Adrenal gland (tissue), 12 donors: Measurements from ENCODE around the gene CDC7. TPM values are rescaled to one million over a fixed set of nuclear protein-coding genes. Genes with fewer than 3 reads are reported as not detected.

Source experiments
- DNase-seq, 7 donors: peaks; one replicate each; pipeline ENCODE4 v3.0.0-alpha.2; 2019 to 2020
- H3K27ac ChIP-seq, 5 donors: fragments of 200-600 bp; sonication (generic) in 4 of 5; 1 replicate in 3 of 5; 2 replicates in 2 of 5; pipeline versions ENCODE4 v1.5.1 to v1.8.0; 2016 to 2020; ENCODE audit warnings: mild to moderate bottlenecking in 1 of 5
- H3K27me3 ChIP-seq: fragments of 200-600 bp; 2 replicates; pipeline ENCODE4 v1.8.0; 2021
- H3K36me3 ChIP-seq, 2 donors: fragments of 200-600 bp; replicated peaks in 1 of 2; 1 replicate in 1 of 2; 2 replicates in 1 of 2; pipeline versions ENCODE4 v1.5.1 to v1.8.0; 2018 to 2022
- H3K4me1 ChIP-seq, 2 donors: fragments of 200-600 bp; replicated peaks in 1 of 2; 1 replicate in 1 of 2; 2 replicates in 1 of 2; pipeline versions ENCODE4 v1.5.1 to v1.8.0; 2018 to 2021
- H3K4me3 ChIP-seq, 4 donors: fragments of 200-600 bp; sonication (generic) in 3 of 4; one replicate each; pipeline ENCODE4 v1.5.1; 2016 to 2018
- H3K9me3 ChIP-seq, 3 donors: fragments of 200-600 bp; sonication (generic) in 1 of 3; replicated peaks in 1 of 3; 1 replicate in 2 of 3; 2 replicates in 1 of 3; pipeline versions ENCODE4 v1.5.1 to v1.8.0; 2016 to 2021
- CTCF ChIP-seq, 6 experiments: fragments of 450-650 bp in 4 of 6; fragments of 200-600 bp in 2 of 6; sonication (generic) in 1 of 6; IDR thresholded peaks; 1 replicate in 5 of 6; 2 replicates in 1 of 6; pipeline versions ENCODE4 v1.5.1 to v1.8.0; 2016 to 2021; ENCODE audit warnings: antibody characterized with exemption in 6 of 6, mild to moderate bottlenecking in 2 of 6, moderate library complexity in 1 of 6
- POLR2A ChIP-seq, 2 donors: fragments of 450-650 bp; IDR thresholded peaks; one replicate each; pipeline ENCODE4 v1.6.1; 2017; ENCODE audit warnings: antibody characterized with exemption in 2 of 2, mild to moderate bottlenecking in 2 of 2, moderate library complexity in 1 of 2
- WGBS, 4 donors: extraction: QIAGEN DNeasy Blood & Tissue Kit in 2 of 4; methylation state at CpG; one replicate each; pipeline versions ENCODE4 v1.1.5 to v1.1.7; 2013 to 2017; 5-methylcytosine and 5-hydroxymethylcytosine counted together
- intact Hi-C, 2 donors: fragments of 100-400 bp; cut with DNase I; formaldehyde crosslinking; loops; one replicate each; pipeline versions ENCODE4 v1.14.1 to v1.15.0; 2022 to 2023
- polyA plus RNA-seq, 3 donors: library from polyadenylated mRNA; stranded (reverse); fragments of 200-250 nt in 2 of 3; fragments of 350-450 nt in 1 of 3; fragmentation: Illumina TruSeq in 1 of 3; extraction: RNeasy Lipid Tissue Mini Kit (QIAGEN cat#74804) in 1 of 3; gene quantifications; one replicate each; pipeline ENCODE4 v1.2.3, GENCODE V29; 2013 to 2014
- total RNA-seq, 9 donors: library from RNA; depleted of rRNA in 4 of 9; stranded (reverse); fragments of >200 nt in 4 of 9; fragments of 120-200 nt in 1 of 9; fragmentation: NEBNext Ultra II Directional in 1 of 9; extraction: Animal tissue kit (Norgen Biotek cat#: 25700) in 1 of 9; gene quantifications; one replicate each; pipeline versions ENCODE4 v1.1.0 to v1.2.4, GENCODE V29; 2013 to 2023
- donor health status: healthy with polysubstance abuse.
- donor health status: Bipolar disorder and iron deficiency.
- donor health status: DM: yes; HTN: yes; CAD: no.
- donor health status: DM: no; HTN: no; CAD: no.
- donor health status: DM: no; HTN: no; CAD: no.
- donor health status: DM: yes; HTN: yes; CAD: no.

Gene CDC7
- total and polyA plus RNA-seq, 12 donors: 1.6 to 15.7 (median 3.1) TPM

DNA sequence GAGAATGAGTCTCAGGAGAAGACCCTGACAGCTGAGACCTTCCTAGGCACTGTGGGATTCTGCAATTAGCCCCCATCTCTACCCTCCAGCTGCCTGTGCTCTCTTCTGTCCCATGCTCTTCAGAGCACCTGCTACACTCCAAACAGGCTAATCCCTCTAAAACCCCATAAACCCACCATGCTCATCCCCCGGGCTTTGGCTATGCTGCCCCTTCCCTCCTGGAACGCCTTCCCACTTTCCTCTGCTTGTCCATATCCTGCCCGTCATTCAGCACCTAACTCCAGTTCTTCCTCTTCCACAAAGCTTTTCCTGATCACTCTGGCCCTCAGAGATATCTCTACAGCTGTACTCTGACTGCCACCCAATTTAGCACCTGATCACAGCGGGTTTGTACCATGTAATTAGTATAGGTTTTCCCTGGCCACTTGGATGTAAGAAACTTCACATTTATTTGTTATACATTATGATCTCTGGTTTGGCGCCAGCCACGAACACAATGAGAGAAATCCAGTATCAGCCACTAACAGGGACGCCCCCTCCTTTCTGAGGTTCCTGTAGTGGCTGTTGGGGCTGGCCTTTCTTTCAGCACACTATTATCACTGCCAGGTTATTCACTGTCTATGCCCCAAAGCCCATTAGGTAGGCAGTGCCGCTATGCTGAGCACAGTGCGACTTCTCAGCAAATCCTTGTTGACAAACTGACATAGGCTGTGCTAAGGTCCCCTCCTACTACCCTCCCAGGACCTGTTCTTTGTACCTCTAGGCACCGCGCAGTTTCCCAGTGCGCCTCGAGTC lies 45.1 kb downstream of the CDC7 start:
- Histone ChIP-seq H3K27ac (no peak overlapping the region), H3K36me3 (no peaks in the 10 kb centered on the region), H3K4me3 (no peak overlapping the region), H3K4me1 (no peaks in the 10 kb centered on the region), H3K9me3 (no peaks in the 10 kb centered on the region), H3K27me3 (no peaks in the 10 kb centered on the region)
- WGBS, 4 donors: 92 to 96% (median 94%) methylated on average over 9 to 13 of the region's 13 CpGs
- TF ChIP-seq CTCF (IDR thresholded peaks at IDR 0.05) (no peak), POLR2A (IDR thresholded peaks at IDR 0.05) (no peak)
- intact Hi-C loops: no loop called here
- DNase-seq: no peak

- 89 to 94% (median 92%) methylated on average over 12 to 18 of the region's 18 CpGs for WGBS, 4 donors
- no peaks in the 10 kb centered on the region for H3K36me3 ChIP-seq
- DNase-seq: no peak
- no peaks in the 10 kb centered on the region for H3K9me3 ChIP-seq
- H3K27me3 ChIP-seq: no peaks in the 10 kb centered on the region
- H3K27ac ChIP-seq: no peak overlapping the region
- TF ChIP-seq CTCF (IDR thresholded peaks at IDR 0.05) (no peak), POLR2A (IDR thresholded peaks at IDR 0.05) (no peak)
- H3K4me3 ChIP-seq: no peak overlapping the region
- no peaks in the 10 kb centered on the region for H3K4me1 ChIP-seq
- intact Hi-C loops: no loop called here
Observed at GRCh38 chr1:91546301-91546581, 45.6 kb downstream of the CDC7 start.

DNA sequence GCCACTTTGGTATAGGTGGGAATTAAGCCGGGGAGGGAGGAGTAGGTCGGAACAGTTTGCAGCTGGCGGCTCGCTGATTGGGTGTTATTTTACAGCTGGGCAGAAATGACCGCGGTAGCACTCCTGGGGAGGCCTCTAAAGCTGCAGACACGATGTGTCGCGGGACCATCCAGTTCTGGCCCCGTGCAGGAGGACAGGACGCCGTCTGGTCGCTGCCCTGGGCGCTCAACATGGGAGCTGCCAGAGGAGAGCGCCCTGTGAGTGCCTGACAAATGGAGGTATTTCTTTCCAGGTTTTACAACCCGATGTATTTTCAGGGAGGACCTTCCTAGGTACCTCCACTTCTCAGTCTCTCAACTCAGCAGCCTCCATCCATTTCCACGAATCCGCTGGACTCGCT lies 46.2 kb downstream of the CDC7 start:
- WGBS, 4 donors: 83 to 94% (median 88%) methylated on average over 19 of the region's 19 CpGs
- intact Hi-C loops: no loop called here
- Histone ChIP-seq H3K27ac (no peak overlapping the region), H3K27me3 (no peaks in the 10 kb centered on the region), H3K36me3 (no peaks in the 10 kb centered on the region), H3K4me3 (no peak overlapping the region), H3K9me3 (no peaks in the 10 kb centered on the region), H3K4me1 (no peaks in the 10 kb centered on the region)
- no peak for TF ChIP-seq POLR2A (IDR thresholded peaks at IDR 0.05)
- no peak for TF ChIP-seq CTCF (IDR thresholded peaks at IDR 0.05)
- no peak for DNase-seq

DNA sequence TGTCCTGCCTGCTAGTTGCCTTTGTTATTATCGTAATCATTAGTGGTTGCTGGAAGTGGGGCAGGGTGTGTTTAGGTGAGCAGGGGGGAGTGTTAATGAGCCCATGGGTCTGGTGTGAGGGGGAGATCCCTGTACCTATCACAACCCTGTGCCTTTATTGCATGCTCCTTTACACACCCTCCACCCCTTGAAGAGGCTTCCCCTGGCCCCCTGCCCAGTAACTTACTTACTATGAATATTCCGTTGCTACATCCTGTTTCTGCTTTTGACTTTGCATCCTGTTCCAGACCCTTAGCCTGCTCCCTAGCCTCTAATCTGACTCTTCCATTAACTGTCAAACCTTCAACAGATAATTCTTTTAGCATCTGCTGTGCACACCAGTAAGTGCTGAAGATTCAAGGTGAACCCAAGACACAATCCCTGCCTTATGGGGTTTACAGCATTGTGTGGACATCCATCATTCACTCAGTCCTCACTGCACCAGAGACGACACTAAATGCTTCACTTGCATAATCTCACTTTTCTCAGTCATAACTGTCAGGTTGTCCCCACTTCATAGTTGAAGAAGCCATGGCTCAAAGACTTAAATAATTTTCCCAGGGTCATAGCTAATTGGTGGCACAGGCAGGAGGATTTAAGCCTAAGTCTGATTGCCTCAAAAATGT lies 47.9 kb downstream of the CDC7 start:
- DNase-seq: no peak
- H3K27ac ChIP-seq: no peak overlapping the region
- WGBS, 4 donors: 66 to 85% (median 73%) methylated on average over 3 of the region's 3 CpGs
- peaks cover 5 to 10% of the 10 kb centered on the region in 2 donors for H3K4me1 ChIP-seq
- TF ChIP-seq CTCF (IDR thresholded peaks at IDR 0.05): no peak
- TF ChIP-seq POLR2A (IDR thresholded peaks at IDR 0.05): no peak
- no peaks in the 10 kb centered on the region for H3K9me3 ChIP-seq
- intact Hi-C loops: no loop called here
- no peaks in the 10 kb centered on the region for H3K27me3 ChIP-seq
- no peaks in the 10 kb centered on the region for H3K36me3 ChIP-seq
- no peak overlapping the region for H3K4me3 ChIP-seq
